ENCODE results near the gene CHD5. TPM values are rescaled to one million over a fixed set of nuclear protein-coding genes. Genes with fewer than 3 reads are reported as not detected.
"Not testable (repeated sequence)": the region's sequence is repeated elsewhere in the genome, so short reads cannot be mapped to it uniquely, and the experiment has no call there.

The CHD5 gene
- total RNA-seq, 1 donor from 2014 or later: 1.2 TPM

GRCh38 chr1:6086358-6086757, 93.8 kb downstream of the CHD5 start:
- no peak for DNase-seq (ENCODE audit: low read depth)

- DNase-seq (ENCODE audit: low read depth): no peak
These were observed 94.5 kb downstream of the CHD5 start for GRCh38 chr1:6085666-6086065.

- DNase-seq (ENCODE audit: low read depth): no peak
These were observed 95.2 kb downstream of the CHD5 start for GRCh38 chr1:6084781-6085495.

- DNase-seq (ENCODE audit: low read depth): no peak
These were observed 96.2 kb downstream of the CHD5 start for GRCh38 chr1:6083801-6084446.

- DNase-seq (ENCODE audit: low read depth): no peak
These were observed 96.7 kb downstream of the CHD5 start for GRCh38 chr1:6083385-6083784.

- DNase-seq (ENCODE audit: low read depth): no peak
These were observed 97.6 kb downstream of the CHD5 start for GRCh38 chr1:6082430-6082971.

- no peak for DNase-seq (ENCODE audit: low read depth)
These were observed 98.2 kb downstream of the CHD5 start for GRCh38 chr1:6081901-6082300.

- no peak for DNase-seq (ENCODE audit: low read depth)
These were observed 99.7 kb downstream of the CHD5 start for GRCh38 chr1:6080469-6080868.

GRCh38 chr1:6077919-6078318, 102.2 kb downstream of the CHD5 start:
- no peak for DNase-seq (ENCODE audit: low read depth)

GRCh38 chr1:6077506-6077905, 102.6 kb downstream of the CHD5 start:
- DNase-seq (ENCODE audit: low read depth): no peak

- DNase-seq (ENCODE audit: low read depth): not testable (repeated sequence)
These were observed 103.1 kb downstream of the CHD5 start for GRCh38 chr1:6077061-6077460.

GRCh38 chr1:6075748-6076147, 104.4 kb downstream of the CHD5 start:
- DNase-seq (ENCODE audit: low read depth): no peak

GRCh38 chr1:6074192-6074901, 105.8 kb downstream of the CHD5 start:
- no peak for DNase-seq (ENCODE audit: low read depth)

GRCh38 chr1:6073480-6074053, 106.6 kb downstream of the CHD5 start:
- DNase-seq (ENCODE audit: low read depth): no peak

GRCh38 chr1:6072774-6073479, 107.2 kb downstream of the CHD5 start:
- no peak for DNase-seq (ENCODE audit: low read depth)

GRCh38 chr1:6071219-6071618, 108.9 kb downstream of the CHD5 start:
- DNase-seq (ENCODE audit: low read depth): no peak

- DNase-seq (ENCODE audit: low read depth): no peak
These were observed 109.6 kb downstream of the CHD5 start for GRCh38 chr1:6070450-6070974.

- no peak for DNase-seq (ENCODE audit: low read depth)
These were observed 110.5 kb downstream of the CHD5 start for GRCh38 chr1:6069573-6069972.

- no peak for DNase-seq (ENCODE audit: low read depth)
These were observed 111.2 kb downstream of the CHD5 start for GRCh38 chr1:6068932-6069331.

- DNase-seq (ENCODE audit: low read depth): no peak
These were observed 112.0 kb downstream of the CHD5 start for GRCh38 chr1:6068073-6068472.

- DNase-seq (ENCODE audit: low read depth): no peak
These were observed 113.4 kb downstream of the CHD5 start for GRCh38 chr1:6066680-6067079.
